Measurements from ENCODE around the gene PKP3.

PKP3 gene

GRCh38 chr11:450809-451451 lies 56.9 kb downstream of the PKP3 start:
- peak; percentile 68 for DNase-seq (ENCODE audit: low read depth, low spot score)
- peak overlapping the region; percentile 75 for H3K4me3 ChIP-seq (ENCODE audit: low read length)

GRCh38 chr11:451738-452137 lies 57.7 kb downstream of the PKP3 start:
- peak overlapping the region; percentile 75; the same call in 1 of the 2 replicates for H3K4me3 ChIP-seq (ENCODE audit: low read length)
- DNase-seq (ENCODE audit: low read depth, low spot score), result no peak

- H3K4me3 ChIP-seq (ENCODE audit: low read length), result no peak overlapping the region
- DNase-seq (ENCODE audit: low read depth, low spot score), result no peak
Observed at GRCh38 chr11:452203-452744, 58.3 kb downstream of the PKP3 start.

- no peak for DNase-seq (ENCODE audit: low read depth, low spot score)
Observed at GRCh38 chr11:452916-453527, 59.0 kb downstream of the PKP3 start.

GRCh38 chr11:453564-453963 lies 59.6 kb downstream of the PKP3 start:
- H3K4me3 ChIP-seq (ENCODE audit: low read length), result no peak overlapping the region
- no peak for DNase-seq (ENCODE audit: low read depth, low spot score)

More at GRCh38 chr11:452916-453527, 59.0 kb downstream of the PKP3 start:
- H3K4me3 ChIP-seq (ENCODE audit: low read length), result no peak overlapping the region

GRCh38 chr11:454043-454442 lies 60.0 kb downstream of the PKP3 start:
- DNase-seq (ENCODE audit: low read depth, low spot score), result no peak
- no peak overlapping the region for H3K4me3 ChIP-seq (ENCODE audit: low read length)

Measured in Jurkat, Clone E6-1 (cell line).